ENCODE data around the gene VDAC1. TPM values are rescaled to one million over a fixed set of nuclear protein-coding genes. Genes with fewer than 3 reads are reported as not detected.

Gene VDAC1, protein sequence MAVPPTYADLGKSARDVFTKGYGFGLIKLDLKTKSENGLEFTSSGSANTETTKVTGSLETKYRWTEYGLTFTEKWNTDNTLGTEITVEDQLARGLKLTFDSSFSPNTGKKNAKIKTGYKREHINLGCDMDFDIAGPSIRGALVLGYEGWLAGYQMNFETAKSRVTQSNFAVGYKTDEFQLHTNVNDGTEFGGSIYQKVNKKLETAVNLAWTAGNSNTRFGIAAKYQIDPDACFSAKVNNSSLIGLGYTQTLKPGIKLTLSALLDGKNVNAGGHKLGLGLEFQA
- total RNA-seq, result 175 and 261 TPM in 2 replicates

DNA sequence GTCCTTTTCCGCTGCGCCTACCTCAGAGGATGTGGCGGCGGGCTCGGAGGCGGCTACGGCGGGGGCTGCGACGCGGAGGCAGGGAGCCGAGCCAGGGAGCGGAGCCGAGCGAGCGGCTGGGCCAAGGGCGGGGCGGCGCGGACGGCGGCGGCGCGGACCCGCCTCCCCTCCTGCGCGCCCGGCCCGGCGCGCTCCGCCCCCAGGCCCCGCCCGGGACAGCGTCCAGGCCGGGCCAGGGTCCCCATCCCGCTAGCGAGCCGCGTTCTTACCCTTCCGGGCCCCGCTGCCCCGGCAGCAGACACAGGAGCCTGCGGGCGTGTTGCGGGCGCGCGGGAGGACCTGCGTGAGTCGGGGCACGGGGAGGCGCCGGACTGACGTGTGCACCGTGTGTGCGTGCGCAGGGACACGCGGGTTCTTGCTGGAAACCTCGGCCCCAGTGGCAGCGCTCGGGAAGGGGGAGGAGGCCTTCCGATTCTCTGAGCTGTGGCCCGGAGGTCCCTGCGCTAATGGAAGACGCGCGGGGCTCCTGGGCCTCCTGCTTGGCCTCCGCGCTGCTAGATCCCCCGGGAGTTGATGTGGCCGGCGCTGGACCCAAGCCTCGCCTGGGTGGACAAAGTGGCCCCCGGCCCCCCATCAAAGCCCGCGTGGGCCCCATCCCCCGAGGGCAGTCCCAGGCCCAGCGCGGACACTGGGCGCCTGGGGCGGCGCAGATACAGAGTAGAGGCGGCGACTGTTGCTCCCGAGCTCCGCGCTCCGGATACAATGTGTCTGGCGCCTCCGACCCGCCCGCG, at the start of gene VDAC1:
Gene VDAC1, minus strand, starts transcription at position 350 of the 791 bp plus-strand sequence. CDS start 11,963 bp downstream, outside the sequence.

DNA sequence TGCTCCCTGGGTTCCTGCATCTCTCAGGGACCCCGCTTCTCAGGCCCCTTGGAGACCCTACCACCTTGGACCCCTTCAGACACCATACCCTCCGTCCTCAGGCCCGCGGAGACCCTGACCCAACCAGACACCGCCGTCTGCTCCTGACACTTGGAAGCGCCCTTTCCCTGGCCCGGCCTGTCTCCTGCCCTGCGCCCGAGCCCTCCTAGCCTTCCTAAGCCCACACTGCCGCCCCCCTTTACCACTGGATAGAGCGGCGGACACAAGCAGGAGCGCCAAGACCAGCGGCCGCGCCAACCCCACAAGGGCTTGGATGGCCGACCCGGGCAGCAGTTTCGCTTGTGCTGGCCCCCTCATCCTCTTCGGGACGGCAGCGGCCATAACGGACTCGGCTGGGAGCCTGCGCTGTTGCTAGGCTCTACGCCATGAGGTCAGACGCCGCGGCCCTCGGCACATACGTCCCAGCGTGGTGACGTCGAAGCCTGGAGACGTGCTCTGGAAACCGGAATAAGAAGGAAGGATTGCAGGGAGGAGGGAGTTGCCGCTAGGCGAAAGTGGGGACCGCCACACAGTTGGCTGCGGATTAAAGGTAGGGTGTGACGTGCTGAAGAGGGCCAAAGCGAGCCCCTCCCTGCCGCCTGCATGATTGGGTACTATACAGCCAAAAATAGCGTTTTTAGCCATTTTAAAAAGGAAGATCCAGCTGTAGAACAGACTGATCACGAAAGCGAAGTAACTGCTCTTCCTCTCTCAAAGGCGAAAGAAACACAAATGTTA, 36.4 kb downstream of the VDAC1 start, which contains the start of gene C5orf15:
Gene C5orf15, minus strand, starts transcription at position 422 of the 777 bp plus-strand sequence. Its CDS starts 41 bp downstream, at position 381.

Other genes starting within 250 kb of the VDAC1 start
- 65.3 and 132 TPM in 2 replicates for gene C5orf15, start 36.4 kb downstream of the VDAC1 start, total RNA-seq
- gene TCF7, start 109.7 kb upstream of the VDAC1 start, total RNA-seq, result 2.6 and 2.8 TPM in 2 replicates
- gene SKP1, start 172.0 kb upstream of the VDAC1 start, total RNA-seq, result 152 and 171 TPM in 2 replicates
- gene PPP2CA, start 221.1 kb upstream of the VDAC1 start, total RNA-seq, result 69.7 and 131 TPM in 2 replicates